HepG2 (cell line): ENCODE measurements around the gene GAL3ST2. TPM values are rescaled to one million over a fixed set of nuclear protein-coding genes. Genes with fewer than 3 reads are reported as not detected.

ENCODE experiments used
- ATAC-seq: fragments of 200-7000 bp; cut with Tn5 transposase; 3 replicates; pipeline ENCODE4 v1.9.1; 2020; ENCODE audit warnings: mild to moderate bottlenecking, moderate library complexity
- BruUV-seq: library from RNA; stranded (reverse); fragments of 400-500 nt; replicated peaks from 2 replicates; lab custom pipeline; 2021; lab: Mats Ljungman, UMichigan
- CTCF ChIA-PET: fragments of 300-600 bp; formaldehyde crosslinking; extraction: SDS; loops from one replicate; lab custom pipeline; 2021; ENCODE audit warnings: low total read pairs, inconsistent platforms, low intra/inter-chr PET ratio; lab: Yijun Ruan, JAX
- POLR2A ChIA-PET: fragments of 350-600 bp; sonication (Branson Sonifier 250); formaldehyde crosslinking; loops from one replicate; lab custom pipeline; 2020; ENCODE audit warnings: antibody characterized with exemption, inconsistent platforms; lab: Yijun Ruan, JAX
- DNase-seq: peaks from one replicate; pipeline ENCODE4 v3.0.0-alpha.2; 2015; ENCODE audit warnings: low spot score
- FAIRE-seq: peaks from 3 replicates; lab custom pipeline; 2011; peaks lifted over from hg19 to GRCh38; lab: Jason Lieb, UNC
- H2AFZ ChIP-seq: one replicate; pipeline ENCODE4 v1.6.1; 2011; ENCODE audit warnings: low read length, inconsistent platforms
- H3K27ac ChIP-seq: fragments of 300-600 bp; 3 replicates; pipeline ENCODE4 v1.8.0; 2011; ENCODE audit warnings: mixed run types, mild to moderate bottlenecking, mixed read lengths, low read length, inconsistent platforms; ENCODE audit not compliant: insufficient read depth; ENCODE audit errors: extremely low read length
- H3K27me3 ChIP-seq, 2 experiments: fragments of 200-600 bp in 1 of 2; 2 replicates in 1 of 2; 3 replicates in 1 of 2; pipeline versions ENCODE4 v1.6.0 to v1.8.0; 2011; ENCODE audit warnings: low read length in 2 of 2, mild to moderate bottlenecking in 2 of 2, moderate library complexity in 2 of 2, inconsistent platforms in 1 of 2; ENCODE audit not compliant: insufficient read depth in 2 of 2, control insufficient read depth in 1 of 2
- H3K36me3 ChIP-seq, 2 experiments: fragments of 200-600 bp in 1 of 2; replicated peaks in 1 of 2; 2 replicates in 1 of 2; 3 replicates in 1 of 2; pipeline versions ENCODE4 v1.5.1 to v1.8.0; 2011; ENCODE audit warnings: low read length in 2 of 2, inconsistent platforms in 1 of 2; ENCODE audit not compliant: insufficient read depth in 2 of 2, control insufficient read depth in 1 of 2
- H3K4me1 ChIP-seq: 2 replicates; pipeline ENCODE4 v1.5.1; 2012; ENCODE audit warnings: low read length, inconsistent platforms; ENCODE audit not compliant: insufficient read depth
- H3K4me2 ChIP-seq: 2 replicates; pipeline ENCODE4 v1.6.0; 2011; ENCODE audit warnings: low read depth, low read length, inconsistent platforms
- H3K4me3 ChIP-seq, 3 experiments: fragments of 200-600 bp in 1 of 3; sonication (generic), shearing (Covaris generic) in 1 of 3; replicated peaks in 1 of 3; 2 replicates each; pipeline ENCODE4 v1.5.1; 2011 to 2016; ENCODE audit warnings: low read length in 3 of 3, inconsistent platforms in 2 of 3, low read depth in 2 of 3, mild to moderate bottlenecking in 2 of 3, control low read depth in 1 of 3, mixed read lengths in 1 of 3; ENCODE audit not compliant: insufficient read depth in 1 of 3
- H3K79me2 ChIP-seq: one replicate; pipeline ENCODE4 v1.6.1; 2011; ENCODE audit warnings: low read length, inconsistent platforms; ENCODE audit not compliant: insufficient read depth
- H3K9ac ChIP-seq: 2 replicates; pipeline ENCODE4 v1.6.0; 2011; ENCODE audit warnings: mild to moderate bottlenecking, low read depth, low read length, inconsistent platforms; ENCODE audit not compliant: insufficient read depth
- H3K9me3 ChIP-seq: 2 replicates; pipeline ENCODE4 v1.5.1; 2012; ENCODE audit warnings: mild to moderate bottlenecking, low read length
- H4K20me1 ChIP-seq: 2 replicates; pipeline ENCODE4 v1.6.0; 2011; ENCODE audit warnings: inconsistent platforms, mild to moderate bottlenecking, low read length, moderate library complexity; ENCODE audit not compliant: insufficient read depth
- CENPX ChIP-seq: sonication (generic); formaldehyde crosslinking; IDR thresholded peaks from 2 replicates; pipeline ENCODE4 v1.9.0; 2021; ENCODE audit warnings: mild to moderate bottlenecking, missing genetic modification reagents, moderate library complexity
- DNMT3B ChIP-seq: conservative IDR thresholded peaks from 2 replicates; pipeline ENCODE4 v1.6.1; 2016; ENCODE audit warnings: missing biosample characterization, control low read depth
- ELF1 ChIP-seq: sonication (generic); formaldehyde crosslinking; IDR thresholded peaks from 2 replicates; pipeline ENCODE4 v1.4.0; 2020; ENCODE audit warnings: missing genetic modification reagents
- FIP1L1 ChIP-seq: fragments of 200-400 bp; formaldehyde crosslinking; IDR thresholded peaks from 2 replicates; pipeline ENCODE4 v1.6.1; 2018; ENCODE audit warnings: low read depth, mild to moderate bottlenecking, low read length, moderate library complexity, borderline replicate concordance; ENCODE audit not compliant: insufficient read depth
- ISL2 ChIP-seq: sonication (generic); formaldehyde crosslinking; IDR thresholded peaks from 2 replicates; pipeline ENCODE4 v1.5.0; 2020; ENCODE audit warnings: missing genetic modification reagents
- JARID2 ChIP-seq: sonication (generic); formaldehyde crosslinking; IDR thresholded peaks from 2 replicates; pipeline ENCODE4 v1.8.1; 2023; ENCODE audit warnings: missing genetic modification reagents, inconsistent platforms; ENCODE audit not compliant: insufficient replicate concordance
- MEIS2 ChIP-seq: sonication (generic); formaldehyde crosslinking; IDR thresholded peaks from 2 replicates; pipeline ENCODE4 v1.9.0; 2021; ENCODE audit warnings: mild to moderate bottlenecking, missing genetic modification reagents
- MXD4 ChIP-seq: IDR thresholded peaks from 2 replicates; pipeline ENCODE4 v1.6.1; 2016; ENCODE audit warnings: mild to moderate bottlenecking, missing biosample characterization, missing genetic modification reagents
- NRL ChIP-seq: sonication (generic); formaldehyde crosslinking; IDR thresholded peaks from 2 replicates; pipeline ENCODE4 v1.5.0; 2020; ENCODE audit warnings: missing genetic modification reagents, mild to moderate bottlenecking, moderate library complexity, borderline replicate concordance
- TBL1XR1 ChIP-seq: fragments of 150-350 bp; IDR thresholded peaks from 2 replicates; pipeline ENCODE4 v1.6.1; 2014; ENCODE audit warnings: borderline replicate concordance, low read length; ENCODE audit not compliant: partially characterized antibody
- ZNF24 ChIP-seq: fragments of 450-650 bp; IDR thresholded peaks from 2 replicates; pipeline ENCODE4 v1.6.1; 2017; ENCODE audit warnings: antibody characterized with exemption, mild to moderate bottlenecking
- ZNF263 ChIP-seq: sonication (generic); formaldehyde crosslinking; IDR thresholded peaks from 2 replicates; pipeline ENCODE4 v1.4.0; 2020; ENCODE audit warnings: missing genetic modification reagents
- ZNF333 ChIP-seq: sonication (generic); formaldehyde crosslinking; IDR thresholded peaks from 2 replicates; pipeline ENCODE4 v1.4.0; 2020; ENCODE audit warnings: mild to moderate bottlenecking, missing genetic modification reagents, borderline replicate concordance
- ZNF343 ChIP-seq: sonication (generic); formaldehyde crosslinking; IDR thresholded peaks from 2 replicates; pipeline ENCODE4 v1.4.0; 2020; ENCODE audit warnings: mild to moderate bottlenecking, missing genetic modification reagents
- ZNF644 ChIP-seq: IDR thresholded peaks from 2 replicates; pipeline ENCODE4 v1.6.1; 2016; ENCODE audit warnings: low read depth
- ZNF674 ChIP-seq: sonication (generic); formaldehyde crosslinking; IDR thresholded peaks from 2 replicates; pipeline ENCODE4 v1.5.0; 2020; ENCODE audit warnings: low read depth, mild to moderate bottlenecking, missing genetic modification reagents
- ZNF746 ChIP-seq: sonication (generic); formaldehyde crosslinking; IDR thresholded peaks from 2 replicates; pipeline ENCODE4 v1.8.0; 2022; ENCODE audit warnings: mild to moderate bottlenecking, missing genetic modification reagents
- ZNF776 ChIP-seq: sonication (generic); formaldehyde crosslinking; IDR thresholded peaks from 2 replicates; pipeline ENCODE4 v1.4.0; 2020; ENCODE audit warnings: mild to moderate bottlenecking, missing genetic modification reagents
- WGBS: methylation state at CpG from one replicate; pipeline ENCODE4 v1.1.6; 2017; ENCODE audit warnings: low lambda C conversion rate; 5-methylcytosine and 5-hydroxymethylcytosine counted together
- in situ Hi-C: cut with HindIII; loops from 2 replicates; pipeline ENCODE4 v1.10.0; 2017; ENCODE audit warnings: low pct_unique_long_range_greater_than_20kb; ENCODE audit not compliant: extremely low pct_ligation_motif_present
- intact Hi-C: fragments of 100-400 bp; cut with micrococcal nuclease; formaldehyde crosslinking; loops from one replicate; pipeline ENCODE4 v1.10.0; 2022; ENCODE audit not compliant: unreplicated experiment
- polyA plus RNA-seq, 8 experiments: library from polyadenylated mRNA; depleted of rRNA in 3 of 8; stranded (reverse) in 7 of 8; unstranded in 1 of 8; fragments of >200 nt; fragmentation: Illumina TruSeq in 4 of 8; extraction: Trizol in 4 of 8; gene quantifications; 2 replicates each; pipeline versions ENCODE4 v1.2.1 to v1.2.3, GENCODE V29; 2011 to 2016; ENCODE audit warnings: low read depth in 4 of 8, missing spikeins in 1 of 8, mixed read lengths in 1 of 8; ENCODE audit not compliant: insufficient read depth in 1 of 8
- total RNA-seq, 5 experiments: library from RNA; depleted of rRNA; stranded (reverse); fragments of >200 nt; fragmentation: Illumina TruSeq; extraction: Trizol; gene quantifications; 2 replicates each; pipeline ENCODE4 v1.2.3, GENCODE V29; 2016; ENCODE audit warnings: low read depth in 1 of 5
- TF ChIP-seq, protein P1 (sequence below): sonication (generic); formaldehyde crosslinking; IDR thresholded peaks from 2 replicates; pipeline ENCODE4 v1.4.0; 2020; ENCODE audit warnings: mild to moderate bottlenecking, missing genetic modification reagents
- TF ChIP-seq, protein P2 (sequence below): sonication (generic); formaldehyde crosslinking; IDR thresholded peaks from 2 replicates; pipeline ENCODE4 v1.9.0; 2022; ENCODE audit warnings: low read depth, missing genetic modification reagents
- TF ChIP-seq, protein P3 (sequence below), 2 experiments: sonication (generic) in 1 of 2; formaldehyde crosslinking in 1 of 2; IDR thresholded peaks; 2 replicates each; pipeline versions ENCODE4 v1.4.0 to v1.6.1; 2018 to 2020; ENCODE audit warnings: missing genetic modification reagents in 2 of 2, borderline replicate concordance in 1 of 2, low read depth in 1 of 2, mild to moderate bottlenecking in 1 of 2, missing biosample characterization in 1 of 2

Gene GAL3ST2
- total and polyA plus RNA-seq, 2 of the 13 experiments (the other 11 are each of a cell fraction or from before 2014, with no cell fraction given), result 0.17 to 0.20 TPM

DNA sequence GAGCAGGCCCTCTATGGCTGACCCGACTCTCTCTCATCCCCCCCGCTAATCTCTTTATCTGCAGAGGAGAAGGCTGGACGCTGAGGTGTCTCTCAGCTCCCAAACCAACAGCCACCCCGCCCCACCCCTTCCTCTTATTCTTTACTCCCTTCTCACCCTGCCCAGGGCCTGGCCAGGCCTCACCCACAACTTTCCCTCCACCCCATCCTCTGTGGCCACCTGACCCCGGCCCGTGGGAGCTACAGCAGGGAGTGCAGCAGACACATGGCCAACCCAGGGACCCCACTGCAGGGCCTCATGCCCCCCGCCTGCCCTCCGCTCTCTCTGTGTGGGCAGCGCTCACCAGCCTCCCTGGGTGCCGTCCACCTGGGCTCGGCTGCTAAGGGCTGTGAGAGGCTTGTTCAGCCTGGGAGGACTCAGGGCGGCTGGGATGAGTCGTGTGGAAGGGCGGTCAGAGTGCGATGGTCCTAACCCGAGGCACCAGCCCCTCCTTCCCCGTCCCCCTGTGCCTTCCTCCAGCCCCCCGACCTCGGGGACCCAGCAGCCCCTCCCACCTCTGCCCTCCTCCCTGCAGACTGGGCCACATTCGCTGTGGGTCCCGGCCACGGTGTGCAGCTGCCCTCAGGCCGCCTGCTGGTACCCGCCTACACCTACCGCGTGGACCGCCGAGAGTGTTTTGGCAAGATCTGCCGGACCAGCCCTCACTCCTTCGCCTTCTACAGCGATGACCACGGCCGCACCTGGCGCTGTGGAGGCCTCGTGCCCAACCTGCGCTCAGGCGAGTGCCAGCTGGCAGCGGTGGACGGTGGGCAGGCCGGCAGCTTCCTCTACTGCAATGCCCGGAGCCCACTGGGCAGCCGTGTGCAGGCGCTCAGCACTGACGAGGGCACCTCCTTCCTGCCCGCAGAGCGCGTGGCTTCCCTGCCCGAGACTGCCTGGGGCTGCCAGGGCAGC is 39.1 kb downstream of the GAL3ST2 start:
- ChIA-PET CTCF (no interaction called here), POLR2A (no interaction called here)
- in situ Hi-C loops (no loop called here), intact Hi-C loops (no loop called here)
- WGBS, result 92% methylated on average over 47 of the region's 48 CpGs
- H3K4me2 ChIP-seq, result no peak overlapping the region
- DNase-seq (no peak), FAIRE-seq (no peak), ATAC-seq (no peak)
- no TSS peak for BruUV-seq
- no peak overlapping the region for H2AFZ ChIP-seq
- H3K4me1 ChIP-seq, result peaks cover 47% of the 10 kb centered on the region
- no peak overlapping the region for H3K27ac ChIP-seq
- H3K27me3 ChIP-seq, result no peaks in the 10 kb centered on the region
- H4K20me1 ChIP-seq, result peaks cover 10% of the 10 kb centered on the region; the same call in 1 of the 2 replicates
- no peak overlapping the region for H3K4me3 ChIP-seq
- H3K9me3 ChIP-seq, result no peaks in the 10 kb centered on the region
- peaks cover 1 to 6% of the 10 kb centered on the region in 2 experiments; a peak in 3 of 5 replicates for H3K36me3 ChIP-seq
- peaks cover 25% of the 10 kb centered on the region for H3K79me2 ChIP-seq
- no peak overlapping the region for H3K9ac ChIP-seq
- TF ChIP-seq ZNF746 (CRISPR knock-in tag), result no peak
- TF ChIP-seq ZNF24, result no peak
- no peak for TF ChIP-seq FIP1L1
- TF ChIP-seq, protein P1, sequence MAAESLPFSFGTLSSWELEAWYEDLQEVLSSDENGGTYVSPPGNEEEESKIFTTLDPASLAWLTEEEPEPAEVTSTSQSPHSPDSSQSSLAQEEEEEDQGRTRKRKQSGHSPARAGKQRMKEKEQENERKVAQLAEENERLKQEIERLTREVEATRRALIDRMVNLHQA (CRISPR knock-in tag), result no peak
- TF ChIP-seq NRL, result peak; percentile 57
- no peak for TF ChIP-seq ZNF333 (CRISPR knock-in tag)
- TF ChIP-seq ELF1 (CRISPR knock-in tag), result no peak
- TF ChIP-seq, protein P2, sequence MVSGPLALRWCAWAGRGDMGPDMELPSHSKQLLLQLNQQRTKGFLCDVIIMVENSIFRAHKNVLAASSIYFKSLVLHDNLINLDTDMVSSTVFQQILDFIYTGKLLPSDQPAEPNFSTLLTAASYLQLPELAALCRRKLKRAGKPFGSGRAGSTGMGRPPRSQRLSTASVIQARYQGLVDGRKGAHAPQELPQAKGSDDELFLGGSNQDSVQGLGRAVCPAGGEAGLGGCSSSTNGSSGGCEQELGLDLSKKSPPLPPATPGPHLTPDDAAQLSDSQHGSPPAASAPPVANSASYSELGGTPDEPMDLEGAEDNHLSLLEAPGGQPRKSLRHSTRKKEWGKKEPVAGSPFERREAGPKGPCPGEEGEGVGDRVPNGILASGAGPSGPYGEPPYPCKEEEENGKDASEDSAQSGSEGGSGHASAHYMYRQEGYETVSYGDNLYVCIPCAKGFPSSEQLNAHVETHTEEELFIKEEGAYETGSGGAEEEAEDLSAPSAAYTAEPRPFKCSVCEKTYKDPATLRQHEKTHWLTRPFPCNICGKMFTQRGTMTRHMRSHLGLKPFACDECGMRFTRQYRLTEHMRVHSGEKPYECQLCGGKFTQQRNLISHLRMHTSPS (CRISPR knock-in tag), result peak; percentile 56; the same call in 1 of the 2 replicates
- no peak for TF ChIP-seq ZNF343 (CRISPR knock-in tag)
- no peak for TF ChIP-seq ZNF644 (CRISPR knock-in tag)
- TF ChIP-seq, protein P3, sequence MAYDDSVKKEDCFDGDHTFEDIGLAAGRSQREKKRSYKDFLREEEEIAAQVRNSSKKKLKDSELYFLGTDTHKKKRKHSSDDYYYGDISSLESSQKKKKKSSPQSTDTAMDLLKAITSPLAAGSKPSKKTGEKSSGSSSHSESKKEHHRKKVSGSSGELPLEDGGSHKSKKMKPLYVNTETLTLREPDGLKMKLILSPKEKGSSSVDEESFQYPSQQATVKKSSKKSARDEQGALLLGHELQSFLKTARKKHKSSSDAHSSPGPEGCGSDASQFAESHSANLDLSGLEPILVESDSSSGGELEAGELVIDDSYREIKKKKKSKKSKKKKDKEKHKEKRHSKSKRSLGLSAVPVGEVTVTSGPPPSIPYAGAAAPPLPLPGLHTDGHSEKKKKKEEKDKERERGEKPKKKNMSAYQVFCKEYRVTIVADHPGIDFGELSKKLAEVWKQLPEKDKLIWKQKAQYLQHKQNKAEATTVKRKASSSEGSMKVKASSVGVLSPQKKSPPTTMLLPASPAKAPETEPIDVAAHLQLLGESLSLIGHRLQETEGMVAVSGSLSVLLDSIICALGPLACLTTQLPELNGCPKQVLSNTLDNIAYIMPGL (CRISPR knock-in tag; IDR thresholded peaks at IDR 0.05; ENCODE audit: borderline replicate concordance in 1 of 2, low read depth in 1 of 2), result no peak
- no peak for TF ChIP-seq DNMT3B (CRISPR knock-in tag)
- no peak for TF ChIP-seq ZNF674 (CRISPR knock-in tag)
- TF ChIP-seq JARID2 (CRISPR knock-in tag), result no peak
- TF ChIP-seq ISL2 (CRISPR knock-in tag), result no peak
- TF ChIP-seq ZNF263 (CRISPR knock-in tag), result peak; percentile 27; the same call in 1 of the 2 replicates
- TF ChIP-seq CENPX (CRISPR knock-in tag), result no peak
- no peak for TF ChIP-seq TBL1XR1
- no peak for TF ChIP-seq MEIS2 (CRISPR knock-in tag)
- TF ChIP-seq ZNF776, result no peak
- TF ChIP-seq MXD4 (CRISPR knock-in tag), result no peak
